SIG-M5 treated with dmso at 0.1 percent for 504 hours (cell line): ENCODE measurements around the gene CBX7.

Experiments used
- DNase-seq: peaks from one replicate; lab custom pipeline; 2025; ENCODE audit not compliant: unreplicated experiment; lab: John Stamatoyannopoulos, UW

Gene CBX7

GRCh38 chr22:39094717-39095389 is 57.6 kb downstream of the CBX7 start:
- DNase-seq: no peak

- DNase-seq: no peak
Measured at GRCh38 chr22:39092111-39092862, 60.2 kb downstream of the CBX7 start.

GRCh38 chr22:39091126-39092081 is 61.1 kb downstream of the CBX7 start:
- no peak for DNase-seq

- DNase-seq: no peak
Measured at GRCh38 chr22:39090426-39091064, 61.9 kb downstream of the CBX7 start.

- DNase-seq: no peak
Measured at GRCh38 chr22:39089928-39090327, 62.6 kb downstream of the CBX7 start.

GRCh38 chr22:39088685-39089032 is 63.8 kb downstream of the CBX7 start:
- DNase-seq: no peak

- no peak for DNase-seq
Measured at GRCh38 chr22:39087881-39088684, 64.4 kb downstream of the CBX7 start.

GRCh38 chr22:39087098-39087497 is 65.4 kb downstream of the CBX7 start:
- no peak for DNase-seq

- DNase-seq: no peak
Measured at GRCh38 chr22:39084666-39085065, 67.8 kb downstream of the CBX7 start.

GRCh38 chr22:39083212-39084165 is 69.0 kb downstream of the CBX7 start:
- no peak for DNase-seq

- DNase-seq: no peak
Measured at GRCh38 chr22:39081598-39081997, 70.9 kb downstream of the CBX7 start.

- DNase-seq: no peak
Measured at GRCh38 chr22:39081016-39081415, 71.5 kb downstream of the CBX7 start.
